GM19463 (cell line): Measurements from ENCODE around the gene MAPKBP1.

Experiments used
- ATAC-seq: cut with Tn5 transposase; IDR thresholded peaks from one replicate; pipeline ENCODE4 v1.9.1; 2021; ENCODE audit warnings: mild to moderate bottlenecking, moderate library complexity; ENCODE audit not compliant: unreplicated experiment

MAPKBP1 gene

GRCh38 chr15:41866263-41866703 is 92.0 kb downstream of the MAPKBP1 start:
- no peak for ATAC-seq

DNA sequence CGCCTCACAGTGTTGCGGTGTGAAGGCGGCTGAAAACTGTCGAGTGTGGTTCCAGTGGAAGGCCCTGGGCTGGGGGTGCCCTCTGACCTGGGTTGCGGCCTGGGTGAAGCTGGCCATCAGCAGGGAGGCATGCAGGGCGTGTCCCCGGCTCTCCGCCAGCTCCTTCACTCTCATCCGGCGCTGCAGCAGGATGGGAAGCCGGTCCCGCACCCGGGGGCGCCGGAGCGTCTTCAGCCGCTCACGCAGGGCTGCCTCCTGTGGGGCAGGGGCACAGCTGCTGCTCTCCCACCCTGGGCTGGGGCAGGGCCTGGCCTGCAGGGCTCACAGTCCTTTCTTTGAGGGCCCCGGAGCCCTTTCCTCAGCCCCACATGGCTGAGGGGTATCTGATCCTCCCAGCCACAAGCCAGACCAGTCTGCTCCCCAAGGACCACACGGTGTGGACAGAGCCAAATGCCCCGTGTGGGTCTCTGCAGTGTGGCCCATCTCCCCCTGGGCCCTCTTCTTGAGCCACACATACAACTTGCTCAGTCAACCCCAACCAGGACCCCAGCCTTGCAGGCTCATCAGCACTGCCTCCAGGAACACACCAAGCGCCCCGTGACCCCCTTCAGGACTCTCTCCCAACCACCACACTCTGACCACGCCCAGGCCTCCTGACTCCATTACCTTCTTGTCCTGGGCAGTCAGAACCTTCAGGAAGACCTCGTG is 92.7 kb downstream of the MAPKBP1 start:
- ATAC-seq = no peak

DNA sequence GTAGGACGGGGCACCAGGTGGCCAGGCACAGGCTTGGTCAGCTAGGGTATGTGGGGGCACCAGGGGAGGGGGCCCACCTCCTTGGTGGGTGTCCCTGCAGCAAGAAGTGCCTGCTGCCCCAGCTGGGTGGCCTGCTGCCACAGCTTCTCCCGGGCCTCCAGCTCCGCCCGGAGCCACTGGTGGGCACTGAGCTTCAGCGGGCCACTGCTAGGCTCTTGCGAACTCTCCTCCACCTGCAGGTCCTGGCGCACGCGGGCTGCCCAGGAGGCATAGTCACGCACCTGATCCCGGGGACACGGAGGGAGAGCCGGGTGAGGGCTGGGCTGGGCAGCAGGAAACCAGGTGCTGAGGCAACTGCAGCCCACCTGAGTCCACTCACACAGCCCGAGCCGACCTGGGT is 94.0 kb downstream of the MAPKBP1 start:
- ATAC-seq = no peak

GRCh38 chr15:41869770-41870688 is 95.7 kb downstream of the MAPKBP1 start:
- ATAC-seq = no peak

DNA sequence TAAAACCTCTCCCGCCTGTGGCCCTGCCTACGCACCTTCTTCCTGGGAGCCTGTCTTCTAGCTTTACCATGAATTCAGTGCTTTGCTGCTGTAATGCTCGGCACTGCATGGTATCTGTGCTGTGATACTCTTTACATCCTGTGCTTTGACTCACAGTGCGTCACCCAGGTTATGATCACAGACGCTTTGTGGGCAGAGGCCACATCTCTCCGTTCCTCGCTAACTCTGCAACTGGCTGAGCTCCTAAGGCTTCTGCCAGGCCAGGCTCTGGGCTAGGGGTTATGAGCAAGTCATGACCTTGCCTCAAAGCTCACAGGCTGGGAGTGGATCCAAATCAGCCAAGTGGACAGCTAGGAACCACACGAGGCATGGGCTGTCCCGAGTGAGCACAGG is 96.4 kb downstream of the MAPKBP1 start:
- no peak for ATAC-seq

DNA sequence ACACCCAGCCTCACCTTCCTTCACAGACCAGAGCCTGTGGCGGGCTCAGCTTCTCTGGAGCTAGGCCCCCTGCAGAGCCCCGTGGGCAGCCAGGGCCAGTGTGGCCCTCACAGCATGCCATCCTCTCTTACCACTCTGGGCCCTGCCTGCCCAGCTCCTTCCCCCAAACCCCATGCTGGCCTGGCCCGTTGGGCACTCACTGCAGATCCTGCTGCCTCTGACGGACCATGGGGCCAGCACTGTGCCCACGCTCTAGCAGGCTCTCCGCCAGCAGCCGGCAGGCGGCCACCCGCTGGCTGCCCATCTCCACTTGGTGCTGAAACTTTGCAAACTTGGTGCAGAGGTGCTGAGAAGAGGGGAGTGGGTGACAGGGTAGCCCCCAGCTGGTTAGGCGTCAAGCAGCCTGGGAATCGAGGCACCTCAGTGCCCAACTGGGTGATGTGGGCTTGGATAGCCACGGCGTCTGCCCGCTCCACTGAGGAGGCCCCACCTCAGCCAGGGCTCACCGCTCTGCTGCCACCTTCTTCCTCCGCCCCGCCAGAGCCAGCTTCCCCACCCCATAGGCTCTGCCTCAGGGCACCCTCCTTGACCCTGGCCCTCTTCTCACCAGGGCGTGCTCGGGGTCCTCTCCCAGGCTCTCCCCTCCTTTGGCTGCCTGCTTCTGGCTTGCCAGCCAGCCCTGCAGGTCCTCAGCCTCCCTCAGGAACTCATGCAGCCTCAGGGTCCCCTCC is 97.1 kb downstream of the MAPKBP1 start:
- ATAC-seq = no peak

DNA sequence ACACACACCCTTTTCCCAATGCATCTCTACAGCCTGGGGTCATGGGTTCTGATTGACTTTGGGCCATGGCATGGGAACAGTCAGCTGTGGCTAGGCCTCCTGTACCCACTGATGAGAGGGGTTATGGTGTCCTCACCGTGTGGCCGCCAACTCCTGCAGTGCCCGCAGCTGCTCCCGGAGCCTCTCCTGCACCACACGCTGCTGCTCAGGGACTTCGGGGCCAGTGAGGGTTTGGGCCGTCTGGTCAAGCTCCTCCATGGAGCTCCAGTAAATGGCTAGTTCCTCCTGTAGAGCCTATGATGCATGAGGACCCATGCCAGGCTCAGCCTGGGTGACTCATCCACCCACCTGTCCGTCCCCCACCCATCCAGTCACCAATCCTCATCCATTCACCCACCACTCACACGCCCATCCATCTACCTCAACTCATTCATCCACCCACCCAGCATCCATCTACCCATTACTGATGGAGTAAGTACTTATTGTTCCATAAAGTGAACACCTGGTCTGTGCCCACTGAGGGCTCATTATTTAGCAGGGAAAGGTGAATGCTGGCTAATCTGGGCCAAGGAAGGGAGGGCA is 98.0 kb downstream of the MAPKBP1 start:
- ATAC-seq = no peak

GRCh38 chr15:41873711-41874110 is 99.4 kb downstream of the MAPKBP1 start:
- no peak for ATAC-seq

DNA sequence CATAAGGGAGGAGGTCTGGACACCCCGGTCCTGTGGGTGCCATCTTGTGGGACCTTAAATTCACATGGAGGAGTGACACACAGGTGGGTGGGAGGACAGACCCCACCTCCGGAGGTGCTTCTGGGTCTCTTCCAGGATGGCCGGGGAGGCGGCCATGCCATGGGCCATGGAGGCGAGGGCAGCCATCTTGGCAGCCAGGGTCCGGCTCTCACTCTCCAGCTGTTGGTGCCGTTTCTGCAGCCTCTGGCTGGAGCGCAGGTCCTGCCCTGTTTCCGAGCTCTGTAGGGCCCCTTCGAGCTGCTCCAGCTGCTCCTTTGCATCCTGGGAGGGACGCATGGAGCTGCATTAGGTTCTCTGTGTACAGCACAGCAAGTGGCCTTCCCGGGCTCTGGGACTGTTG is 100.5 kb downstream of the MAPKBP1 start:
- no peak for ATAC-seq

GRCh38 chr15:41876007-41876406 is 101.7 kb downstream of the MAPKBP1 start:
- no peak for ATAC-seq

DNA sequence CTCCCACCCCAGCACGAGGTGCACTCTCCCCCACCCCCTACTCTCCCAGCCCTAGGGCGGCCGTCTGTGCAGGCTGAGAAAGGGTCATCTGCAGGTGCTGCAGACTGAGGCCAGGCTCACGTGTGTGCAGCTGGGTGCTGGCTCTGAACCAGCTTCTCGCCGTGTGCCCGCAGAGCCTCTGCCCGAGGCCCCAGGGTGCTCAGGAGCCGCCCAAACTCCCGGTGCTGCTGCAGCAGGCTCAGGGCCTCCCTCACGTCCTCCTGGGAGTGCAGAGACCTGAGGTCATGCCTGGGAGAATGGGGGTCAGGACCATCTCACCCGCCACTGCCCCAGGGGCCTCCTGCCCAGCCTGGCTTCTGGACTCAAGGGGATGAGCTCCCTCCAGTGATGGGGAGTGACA is 102.4 kb downstream of the MAPKBP1 start:
- no peak for ATAC-seq
